Panc1 (cell line): ENCODE data around the gene DYNC1LI1. TPM values are rescaled to one million over a fixed set of nuclear protein-coding genes. Genes with fewer than 3 reads are reported as not detected.

Experiments used
- ATAC-seq: fragments of 200-7000 bp; cut with Tn5 transposase; 2 replicates; pipeline ENCODE4 v1.9.1; 2020; ENCODE audit warnings: mild to moderate bottlenecking, moderate library complexity
- BruUV-seq: library from RNA; stranded (reverse); fragments of 400-500 nt; replicated peaks from 2 replicates; lab custom pipeline; 2021; lab: Mats Ljungman, UMichigan
- CTCF ChIA-PET: fragments of 300-600 bp; sonication (Branson Sonifier 250); formaldehyde crosslinking; loops from one replicate; lab custom pipeline; 2022; ENCODE audit warnings: antibody characterized with exemption; lab: Charles Lee
- POLR2A ChIA-PET: fragments of 300-600 bp; sonication (Branson Sonifier 250); formaldehyde crosslinking; loops from one replicate; lab custom pipeline; 2022; ENCODE audit warnings: antibody characterized with exemption; lab: Charles Lee
- DNase-seq: peaks from one replicate; pipeline ENCODE4 v3.0.0-alpha.2; 2010; ENCODE audit warnings: low read depth, low spot score
- H3K27ac ChIP-seq: 2 replicates; pipeline ENCODE4 v1.5.1; 2011; ENCODE audit warnings: mild to moderate bottlenecking, low read length, inconsistent platforms
- H3K27me3 ChIP-seq: fragments of 200-500 bp; sonication (Bioruptor generic); 2 replicates; pipeline ENCODE4 v1.6.0; 2014; ENCODE audit warnings: low read length, inconsistent platforms; ENCODE audit not compliant: control insufficient read depth, insufficient read depth
- H3K36me3 ChIP-seq: fragments of 200-500 bp; sonication (Bioruptor generic); 2 replicates; pipeline ENCODE4 v1.5.1; 2014; ENCODE audit warnings: inconsistent platforms, mild to moderate bottlenecking, low read length, moderate library complexity; ENCODE audit not compliant: control insufficient read depth, insufficient read depth
- H3K4me1 ChIP-seq: 2 replicates; pipeline ENCODE4 v1.5.1; 2011; ENCODE audit warnings: inconsistent platforms, mild to moderate bottlenecking, low read length, moderate library complexity; ENCODE audit not compliant: control insufficient read depth, insufficient read depth
- H3K4me3 ChIP-seq, 2 experiments: 2 replicates each; pipeline ENCODE4 v1.5.1; 2011 to 2012; ENCODE audit warnings: low read depth in 2 of 2, low read length in 2 of 2, mild to moderate bottlenecking in 2 of 2, inconsistent platforms in 1 of 2, moderate library complexity in 1 of 2
- H3K9me3 ChIP-seq: fragments of 200-500 bp; sonication (Bioruptor generic); 2 replicates; pipeline ENCODE4 v1.5.1; 2014; ENCODE audit warnings: low read depth, mild to moderate bottlenecking, inconsistent platforms, low read length, moderate library complexity; ENCODE audit not compliant: control insufficient read depth, insufficient read depth
- CTCF ChIP-seq: fragments of 450-650 bp; IDR thresholded peaks from 2 replicates; pipeline ENCODE4 v1.5.1; 2017; ENCODE audit warnings: mild to moderate bottlenecking
- POLR2AphosphoS5 ChIP-seq: IDR thresholded peaks from 2 replicates; pipeline ENCODE4 v1.6.1; 2012; ENCODE audit warnings: mild to moderate bottlenecking, low read depth, low read length, moderate library complexity
- REST ChIP-seq, 2 experiments: IDR thresholded peaks; 2 replicates each; pipeline ENCODE4 v1.6.1; 2011 to 2012; ENCODE audit warnings: low read depth in 2 of 2, control low read depth in 1 of 2, low read length in 1 of 2, mild to moderate bottlenecking in 1 of 2, moderate library complexity in 1 of 2; ENCODE audit not compliant: insufficient read depth in 1 of 2
- SIN3A ChIP-seq: IDR thresholded peaks from 2 replicates; pipeline ENCODE4 v1.6.1; 2012; ENCODE audit warnings: low read depth, mild to moderate bottlenecking, low read length, moderate library complexity, borderline replicate concordance; ENCODE audit not compliant: insufficient read depth
- TCF7L2 ChIP-seq: IDR thresholded peaks from 2 replicates; pipeline ENCODE4 v1.6.1; 2011; ENCODE audit warnings: mild to moderate bottlenecking, low read depth, low read length, inconsistent platforms
- in situ Hi-C: cut with HindIII; loops from 2 replicates; pipeline ENCODE4 v1.10.0; 2016; ENCODE audit warnings: low sequenced_read_pairs, low pct_unique_long_range_greater_than_20kb
- intact Hi-C: fragments of 100-400 bp; cut with micrococcal nuclease; formaldehyde crosslinking; loops from one replicate; pipeline ENCODE4 v1.10.0; 2022; ENCODE audit not compliant: unreplicated experiment
- total RNA-seq: library from RNA; stranded (reverse); gene quantifications from one replicate; pipeline ENCODE4 v1.2.1, GENCODE V29; 2021; ENCODE audit not compliant: unreplicated experiment

Gene DYNC1LI1
- total RNA-seq, 1 experiment from 2014 or later: 30.5 TPM

GRCh38 chr3:32553459-32553858 lies 17.2 kb downstream of the DYNC1LI1 start:
- Histone ChIP-seq H3K27me3 (no peaks in the 10 kb centered on the region), H3K27ac (no peak overlapping the region), H3K9me3 (no peaks in the 10 kb centered on the region), H3K4me1 (no peaks in the 10 kb centered on the region), H3K36me3 (no peaks in the 10 kb centered on the region), H3K4me3 (no peak overlapping the region)
- in situ Hi-C loops (no loop called here), intact Hi-C loops (no loop called here)
- DNase-seq: no peak
- no TSS peak for BruUV-seq
- ChIA-PET POLR2A (no interaction called here), CTCF (no interaction called here)
- TF ChIP-seq TCF7L2: no peak
- no peak for TF ChIP-seq REST (IDR thresholded peaks at IDR 0.05; ENCODE audit: insufficient read depth in 1 of 2, low read depth in 2 of 2, low read length in 1 of 2)
- TF ChIP-seq SIN3A: no peak
- TF ChIP-seq CTCF: no peak
- no peak for TF ChIP-seq POLR2AphosphoS5
- ATAC-seq: no peak

- in situ Hi-C loops: no loop called here
These were observed 18.6 kb downstream of the DYNC1LI1 start for GRCh38 chr3:32552013-32552412.

More at GRCh38 chr3:32552013-32552412, 18.6 kb downstream of the DYNC1LI1 start:
- Histone ChIP-seq H3K36me3 (no peaks in the 10 kb centered on the region), H3K27me3 (no peaks in the 10 kb centered on the region), H3K27ac (no peak overlapping the region), H3K4me3 (no peak overlapping the region), H3K4me1 (no peaks in the 10 kb centered on the region), H3K9me3 (no peaks in the 10 kb centered on the region)
- TF ChIP-seq REST (IDR thresholded peaks at IDR 0.05; ENCODE audit: insufficient read depth in 1 of 2, low read depth in 2 of 2, low read length in 1 of 2): no peak
- no peak for TF ChIP-seq SIN3A
- no peak for TF ChIP-seq TCF7L2
- intact Hi-C loops: no loop called here
- ATAC-seq (no peak), DNase-seq (no peak)
- CTCF ChIA-PET: no interaction called here
- no TSS peak for BruUV-seq
- POLR2A ChIA-PET: no interaction called here
